Caco-2 (cell line): ENCODE measurements around the gene SIRPB2. TPM values are rescaled to one million over a fixed set of nuclear protein-coding genes. Genes with fewer than 3 reads are reported as not detected.

Source experiments
- BruUV-seq: library from RNA; stranded (reverse); fragments of 400-500 nt; replicated peaks from 2 replicates; lab custom pipeline; 2021; lab: Mats Ljungman, UMichigan
- CTCF ChIA-PET: fragments of 300-600 bp; sonication (Branson Sonifier 250); formaldehyde crosslinking; loops from one replicate; lab custom pipeline; 2022; ENCODE audit warnings: antibody characterized with exemption; lab: Charles Lee
- POLR2A ChIA-PET: fragments of 300-600 bp; sonication (Branson Sonifier 250); formaldehyde crosslinking; loops from one replicate; lab custom pipeline; 2022; ENCODE audit warnings: antibody characterized with exemption; lab: Charles Lee
- DNase-seq, 2 experiments: peaks; one replicate each; pipeline versions ENCODE4 v3.0.0 to v3.0.0-alpha.2; 2020 to 2022
- H3K27me3 ChIP-seq: replicated peaks from 2 replicates; pipeline ENCODE4 v1.6.0; 2011; ENCODE audit warnings: low read length; ENCODE audit not compliant: control insufficient read depth, insufficient read depth
- H3K36me3 ChIP-seq: 2 replicates; pipeline ENCODE4 v1.5.1; 2011; ENCODE audit warnings: low read length; ENCODE audit not compliant: control insufficient read depth, insufficient read depth
- H3K4me1 ChIP-seq: fragments of 250-450 bp; sonication (Bioruptor Pico); 2 replicates; pipeline ENCODE4 v1.5.1; 2020; ENCODE audit warnings: mild to moderate bottlenecking
- H3K4me3 ChIP-seq: 2 replicates; pipeline ENCODE4 v1.5.1; 2011; ENCODE audit warnings: low read depth, mild to moderate bottlenecking, control low read depth, low read length
- H3K9me3 ChIP-seq: fragments of 250-450 bp; sonication (Bioruptor Pico); 2 replicates; pipeline ENCODE4 v1.5.1; 2020; ENCODE audit warnings: mild to moderate bottlenecking, moderate library complexity
- H3K27ac Mint-ChIP-seq: one replicate; pipeline ENCODE4 v1.8.0; 2022; ENCODE audit warnings: mixed read lengths; ENCODE audit not compliant: unreplicated experiment
- H3K27me3 Mint-ChIP-seq: one replicate; pipeline ENCODE4 v1.8.0; 2022; ENCODE audit warnings: mixed read lengths; ENCODE audit not compliant: insufficient read depth, unreplicated experiment
- H3K36me3 Mint-ChIP-seq: one replicate; pipeline ENCODE4 v1.8.0; 2022; ENCODE audit warnings: mild to moderate bottlenecking, mixed read lengths; ENCODE audit not compliant: insufficient read depth, unreplicated experiment
- H3K4me1 Mint-ChIP-seq: one replicate; pipeline ENCODE4 v1.8.0; 2022; ENCODE audit warnings: low read depth, mixed read lengths; ENCODE audit not compliant: unreplicated experiment
- H3K4me3 Mint-ChIP-seq: one replicate; pipeline ENCODE4 v1.8.0; 2022; ENCODE audit warnings: mild to moderate bottlenecking, moderate library complexity, mixed read lengths; ENCODE audit not compliant: unreplicated experiment
- H3K9me3 Mint-ChIP-seq: one replicate; pipeline ENCODE4 v1.8.0; 2022; ENCODE audit warnings: mixed read lengths; ENCODE audit not compliant: unreplicated experiment
- CTCF ChIP-seq, 2 experiments: fragments of 200-600 bp in 1 of 2; IDR thresholded peaks; 1 replicate in 1 of 2; 2 replicates in 1 of 2; pipeline versions ENCODE4 v1.5.1 to v1.8.0; 2011 to 2022; ENCODE audit warnings: antibody characterized with exemption in 1 of 2, control low read depth in 1 of 2, inconsistent platforms in 1 of 2, low read depth in 1 of 2, low read length in 1 of 2, mild to moderate bottlenecking in 1 of 2, moderate library complexity in 1 of 2; ENCODE audit not compliant: insufficient read depth in 1 of 2, severe bottlenecking in 1 of 2, unreplicated experiment in 1 of 2
- intact Hi-C: fragments of 100-400 bp; cut with micrococcal nuclease; formaldehyde crosslinking; loops from one replicate; pipeline ENCODE4 v1.10.0; 2022; ENCODE audit not compliant: unreplicated experiment
- total RNA-seq: library from RNA; stranded (reverse); gene quantifications from 2 replicates; pipeline ENCODE4 v1.2.3, GENCODE V29; 2022

The SIRPB2 gene
- total RNA-seq, 1 experiment from 2014 or later = not detected

- Mint-ChIP-seq H3K27me3 (peaks cover 15% of the 10 kb centered on the region), H3K9me3 (peaks cover 20% of the 10 kb centered on the region), H3K4me1 (peaks cover 10% of the 10 kb centered on the region), H3K4me3 (no peak overlapping the region), H3K36me3 (no peaks in the 10 kb centered on the region), H3K27ac (no peak overlapping the region)
- Histone ChIP-seq H3K9me3 (no peaks in the 10 kb centered on the region; the same call in 1 of the 2 replicates), H3K36me3 (no peaks in the 10 kb centered on the region), H3K4me3 (no peak overlapping the region), H3K27me3 (no peaks in the 10 kb centered on the region), H3K4me1 (peaks cover 14% of the 10 kb centered on the region)
- BruUV-seq = no TSS peak
- ChIA-PET POLR2A (interaction anchor here (0.6 kb wide), 1 partner anchor 403 kb away, joined by 6 read pairs; no protein-coding TSS in a partner anchor), CTCF (no interaction called here)
- no peak for DNase-seq
- intact Hi-C loops = no loop called here
- TF ChIP-seq CTCF (IDR thresholded peaks at IDR 0.05; ENCODE audit: insufficient read depth in 1 of 2, low read depth in 1 of 2, low read length in 1 of 2, severe bottlenecking in 1 of 2, unreplicated experiment in 1 of 2) = no peak
These were observed 5.7 kb upstream of the SIRPB2 start for GRCh38 chr20:1496930-1497329.

GRCh38 chr20:1494436-1494835, 3.2 kb upstream of the SIRPB2 start:
- Histone ChIP-seq H3K36me3 (no peaks in the 10 kb centered on the region), H3K4me3 (no peak overlapping the region), H3K9me3 (no peaks in the 10 kb centered on the region; the same call in 1 of the 2 replicates), H3K4me1 (no peaks in the 10 kb centered on the region), H3K27me3 (no peaks in the 10 kb centered on the region)
- ChIA-PET POLR2A (no interaction called here), CTCF (interaction anchor here (1.0 kb wide), 1 partner anchor 10 kb away, joined by 6 read pairs; no protein-coding TSS in a partner anchor)
- BruUV-seq = no TSS peak
- Mint-ChIP-seq H3K27ac (no peak overlapping the region), H3K36me3 (no peaks in the 10 kb centered on the region), H3K4me1 (no peaks in the 10 kb centered on the region), H3K4me3 (no peak overlapping the region), H3K9me3 (peaks cover 10% of the 10 kb centered on the region), H3K27me3 (peaks cover 17% of the 10 kb centered on the region)
- intact Hi-C loops = no loop called here
- no peak for TF ChIP-seq CTCF (IDR thresholded peaks at IDR 0.05; ENCODE audit: insufficient read depth in 1 of 2, low read depth in 1 of 2, low read length in 1 of 2, severe bottlenecking in 1 of 2, unreplicated experiment in 1 of 2)
- DNase-seq = no peak

- POLR2A ChIA-PET = no interaction called here
These were observed 2.3 kb upstream of the SIRPB2 start for GRCh38 chr20:1493536-1493935.

More at GRCh38 chr20:1493536-1493935, 2.3 kb upstream of the SIRPB2 start:
- intact Hi-C loops = no loop called here
- H3K27me3 Mint-ChIP-seq = peaks cover 22% of the 10 kb centered on the region
- Histone ChIP-seq H3K4me1 (no peaks in the 10 kb centered on the region), H3K36me3 (no peaks in the 10 kb centered on the region), H3K4me3 (no peak overlapping the region), H3K9me3 (no peaks in the 10 kb centered on the region; the same call in 1 of the 2 replicates), H3K27me3 (no peaks in the 10 kb centered on the region; the same call in 1 of the 2 replicates)
- no peak overlapping the region for H3K27ac Mint-ChIP-seq
- H3K4me3 Mint-ChIP-seq = no peak overlapping the region
- TF ChIP-seq CTCF (IDR thresholded peaks at IDR 0.05; ENCODE audit: insufficient read depth in 1 of 2, low read depth in 1 of 2, low read length in 1 of 2, severe bottlenecking in 1 of 2, unreplicated experiment in 1 of 2) = no peak
- H3K36me3 Mint-ChIP-seq = no peaks in the 10 kb centered on the region
- H3K4me1 Mint-ChIP-seq = no peaks in the 10 kb centered on the region
- peaks cover 10% of the 10 kb centered on the region for H3K9me3 Mint-ChIP-seq
- no TSS peak for BruUV-seq
- no peak for DNase-seq
- CTCF ChIA-PET = no interaction called here
